NB4 (cell line): ENCODE results near the gene MAP1B.

Experiments
- DNase-seq: peaks from one replicate; pipeline ENCODE4 v3.0.0; 2010; ENCODE audit warnings: low read depth
- H3K4me3 ChIP-seq: one replicate; pipeline ENCODE4 v1.5.1; 2011; ENCODE audit warnings: mild to moderate bottlenecking, low read depth, low read length, moderate library complexity
- MYC ChIP-seq: IDR thresholded peaks from 2 replicates; pipeline ENCODE4 v1.6.1; 2011; ENCODE audit warnings: low read depth, low read length
- POLR2A ChIP-seq: IDR thresholded peaks from 2 replicates; pipeline ENCODE4 v1.6.1; 2011; ENCODE audit warnings: mild to moderate bottlenecking; ENCODE audit not compliant: insufficient read length; ENCODE audit errors: extremely low read depth
- TF ChIP-seq, protein P1 (sequence below): IDR thresholded peaks from one replicate; pipeline ENCODE4 v1.5.1; 2012; ENCODE audit warnings: low read depth, low read length
- TF ChIP-seq, protein P2 (sequence below): IDR thresholded peaks from 2 replicates; pipeline ENCODE4 v1.6.1; 2011; ENCODE audit warnings: low read depth, low read length

MAP1B gene

DNA sequence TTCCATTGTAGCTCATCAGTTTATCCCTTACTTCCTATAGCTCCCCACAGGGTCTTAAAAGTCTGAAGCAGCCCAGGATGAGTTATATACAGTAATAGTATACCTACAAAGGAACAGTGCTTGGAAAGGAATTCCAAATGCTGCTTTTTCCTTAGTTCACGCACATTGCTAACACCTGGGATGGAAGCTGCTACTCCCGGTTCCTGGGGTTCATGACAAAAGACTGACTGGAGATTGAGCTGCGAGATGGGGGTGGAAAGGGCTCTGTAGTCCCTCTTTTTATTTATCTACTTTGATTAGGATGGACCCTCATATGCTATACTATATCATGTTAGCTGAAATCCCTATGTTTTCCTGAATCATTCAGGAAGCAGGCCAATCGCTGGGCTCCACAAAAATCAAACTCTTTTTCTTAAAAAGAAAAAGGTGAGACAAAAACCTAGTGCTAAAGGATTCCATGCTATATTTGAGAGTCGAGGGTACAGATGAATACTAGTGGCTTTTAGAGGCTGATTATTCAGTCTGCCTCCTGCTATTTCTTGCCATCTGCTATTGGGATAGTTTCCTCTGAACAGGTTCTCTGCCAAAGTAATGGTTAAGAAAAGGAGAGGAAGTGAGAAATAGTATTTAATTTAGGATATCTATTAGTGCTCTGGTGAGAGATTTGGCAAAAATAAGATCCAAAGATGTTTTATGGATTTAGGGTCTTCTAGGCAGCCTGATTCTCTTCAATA lies 131.6 kb downstream of the MAP1B start:
- H3K4me3 ChIP-seq, result no peak overlapping the region
- TF ChIP-seq POLR2A, result no peak
- TF ChIP-seq MYC, result no peak
- TF ChIP-seq, protein P1, sequence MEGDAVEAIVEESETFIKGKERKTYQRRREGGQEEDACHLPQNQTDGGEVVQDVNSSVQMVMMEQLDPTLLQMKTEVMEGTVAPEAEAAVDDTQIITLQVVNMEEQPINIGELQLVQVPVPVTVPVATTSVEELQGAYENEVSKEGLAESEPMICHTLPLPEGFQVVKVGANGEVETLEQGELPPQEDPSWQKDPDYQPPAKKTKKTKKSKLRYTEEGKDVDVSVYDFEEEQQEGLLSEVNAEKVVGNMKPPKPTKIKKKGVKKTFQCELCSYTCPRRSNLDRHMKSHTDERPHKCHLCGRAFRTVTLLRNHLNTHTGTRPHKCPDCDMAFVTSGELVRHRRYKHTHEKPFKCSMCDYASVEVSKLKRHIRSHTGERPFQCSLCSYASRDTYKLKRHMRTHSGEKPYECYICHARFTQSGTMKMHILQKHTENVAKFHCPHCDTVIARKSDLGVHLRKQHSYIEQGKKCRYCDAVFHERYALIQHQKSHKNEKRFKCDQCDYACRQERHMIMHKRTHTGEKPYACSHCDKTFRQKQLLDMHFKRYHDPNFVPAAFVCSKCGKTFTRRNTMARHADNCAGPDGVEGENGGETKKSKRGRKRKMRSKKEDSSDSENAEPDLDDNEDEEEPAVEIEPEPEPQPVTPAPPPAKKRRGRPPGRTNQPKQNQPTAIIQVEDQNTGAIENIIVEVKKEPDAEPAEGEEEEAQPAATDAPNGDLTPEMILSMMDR, result no peak
- DNase-seq, result no peak

DNA sequence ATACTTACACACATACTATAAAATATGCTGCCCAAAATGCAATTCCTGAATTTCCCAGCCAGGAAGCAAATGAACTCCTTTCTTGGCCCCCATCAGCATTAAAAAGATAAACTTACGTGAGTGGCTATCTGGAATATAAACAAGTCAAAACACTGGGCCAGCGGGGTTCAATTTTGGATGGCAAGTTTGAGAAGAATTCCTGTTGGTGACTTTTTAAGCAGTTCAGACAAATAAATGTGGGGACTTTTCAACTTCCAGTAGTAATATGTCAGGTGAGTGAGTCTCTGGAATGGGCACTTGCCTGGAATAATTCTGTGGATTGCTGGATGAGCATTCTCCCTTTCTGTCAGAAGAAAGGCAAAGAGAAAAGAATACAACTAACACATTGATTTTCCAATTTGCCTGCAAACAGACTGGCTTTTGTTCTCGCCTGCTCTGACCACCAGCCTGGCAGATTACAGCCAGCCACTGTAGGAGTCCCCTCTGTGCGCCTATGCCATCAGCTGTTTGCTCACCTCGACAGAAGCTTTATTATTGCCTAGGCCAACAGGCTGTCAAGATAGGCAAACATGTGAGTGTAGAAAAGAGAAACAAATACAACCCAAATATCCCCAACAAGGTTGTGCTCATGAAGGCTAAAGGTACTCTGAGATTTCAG lies 134.2 kb downstream of the MAP1B start:
- no peak overlapping the region for H3K4me3 ChIP-seq
- no peak for DNase-seq
- no peak for TF ChIP-seq POLR2A
- no peak for TF ChIP-seq MYC

DNA sequence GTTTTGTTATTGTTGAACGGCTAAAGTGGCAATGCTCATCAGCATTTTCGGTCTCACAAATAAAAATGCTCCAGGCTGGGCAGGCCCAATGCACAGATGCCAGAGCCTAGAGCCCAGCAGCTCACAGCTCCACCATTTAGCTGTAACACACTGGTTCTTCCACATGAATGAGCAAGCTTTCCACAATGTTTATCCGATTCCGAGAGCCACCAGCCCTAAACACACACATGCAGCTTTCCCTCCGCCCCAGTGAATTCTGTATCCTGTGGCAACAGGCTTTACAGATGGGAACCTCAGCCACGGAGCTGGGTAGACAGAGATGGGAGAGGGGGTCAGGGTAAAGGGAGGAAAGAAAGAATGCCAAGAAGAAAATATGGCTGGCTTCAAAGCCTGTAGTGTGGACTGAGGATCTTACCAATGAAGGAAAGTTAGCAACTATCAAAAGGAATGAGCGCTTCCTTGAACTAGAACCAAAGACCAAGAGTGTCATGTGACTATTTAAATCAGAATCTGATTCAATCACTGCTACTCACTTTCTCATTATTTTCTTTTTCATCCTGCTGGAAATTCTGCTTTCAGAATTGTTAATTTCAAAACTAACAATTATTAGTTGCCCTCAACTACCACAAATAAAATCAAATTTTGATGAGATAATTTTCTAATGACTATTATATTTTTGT lies 135.7 kb downstream of the MAP1B start:
- TF ChIP-seq POLR2A (no peak), MYC (no peak)
- TF ChIP-seq, protein P2, sequence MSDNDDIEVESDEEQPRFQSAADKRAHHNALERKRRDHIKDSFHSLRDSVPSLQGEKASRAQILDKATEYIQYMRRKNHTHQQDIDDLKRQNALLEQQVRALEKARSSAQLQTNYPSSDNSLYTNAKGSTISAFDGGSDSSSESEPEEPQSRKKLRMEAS, result no peak
- TF ChIP-seq, protein P1, result no peak
- no peak for DNase-seq
- no peak overlapping the region for H3K4me3 ChIP-seq

DNA sequence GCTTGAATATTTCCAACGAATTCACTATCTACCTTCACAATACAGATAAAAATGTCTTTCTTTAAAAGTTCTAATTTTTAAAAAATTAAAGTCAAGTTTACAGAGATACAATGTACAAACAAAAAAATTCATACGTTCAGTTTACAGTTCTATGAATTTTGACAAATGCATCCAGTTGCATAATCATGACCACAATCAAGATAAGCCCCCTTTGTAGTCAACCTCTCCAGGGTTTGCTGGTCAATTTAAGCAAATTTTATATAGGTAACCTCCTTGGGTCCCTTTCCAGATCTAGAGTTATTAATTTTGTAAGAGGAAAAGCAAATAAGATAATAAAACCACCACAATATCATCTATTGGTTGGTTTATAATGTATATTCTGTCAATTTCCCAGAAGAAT lies 136.4 kb downstream of the MAP1B start:
- TF ChIP-seq, protein P1, result no peak
- TF ChIP-seq, protein P2, result no peak
- TF ChIP-seq POLR2A, result no peak
- peak; percentile 8 for DNase-seq
- H3K4me3 ChIP-seq, result no peak overlapping the region

DNA sequence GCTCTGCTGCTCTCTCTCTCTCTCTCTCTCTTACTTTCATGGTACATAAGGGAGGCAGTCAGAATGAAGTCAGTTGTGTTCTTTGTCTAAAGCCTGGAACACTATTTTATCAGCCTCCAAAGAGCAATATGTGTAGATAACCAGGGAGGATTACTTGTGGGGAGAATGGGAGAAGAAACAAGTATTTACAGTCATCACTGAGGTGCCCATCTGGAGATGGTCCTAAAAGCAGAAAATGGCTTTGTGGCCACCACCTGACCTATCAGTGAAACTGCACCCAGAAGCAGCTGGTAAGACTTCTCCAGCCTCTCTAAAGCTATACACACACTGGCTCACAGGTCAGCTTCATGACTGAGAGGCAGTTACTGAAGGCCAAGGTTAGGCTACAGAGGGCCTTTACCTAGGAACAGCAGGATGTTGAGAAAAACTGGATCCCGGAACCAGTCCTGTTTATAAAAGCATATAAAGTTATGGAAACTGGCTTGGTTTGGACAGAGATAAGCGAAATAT lies 137.6 kb downstream of the MAP1B start:
- no peak overlapping the region for H3K4me3 ChIP-seq
- peak; percentile 64 for DNase-seq

More for the DNA sequence above, 137.6 kb downstream of the MAP1B start:
- TF ChIP-seq, protein P1, result peak; percentile 32
- TF ChIP-seq, protein P2, result no peak
- TF ChIP-seq POLR2A, result no peak
